HG03139 (cell line): Measurements from ENCODE around the gene ZFAND2A.

Source experiments
- ATAC-seq: cut with Tn5 transposase; IDR thresholded peaks from one replicate; pipeline ENCODE4 v1.9.1; 2021; ENCODE audit not compliant: unreplicated experiment

Gene ZFAND2A

GRCh38 chr7:1110358-1110757 is 49.6 kb downstream of the ZFAND2A start:
- no peak for ATAC-seq

- no peak for ATAC-seq
Observed at GRCh38 chr7:1109581-1110310, 50.2 kb downstream of the ZFAND2A start.

- no peak for ATAC-seq
Observed at GRCh38 chr7:1108264-1108920, 51.6 kb downstream of the ZFAND2A start.

- ATAC-seq = no peak
Observed at GRCh38 chr7:1106793-1107421, 53.1 kb downstream of the ZFAND2A start.

GRCh38 chr7:1106063-1106792 is 53.8 kb downstream of the ZFAND2A start:
- no peak for ATAC-seq

- no peak for ATAC-seq
Observed at GRCh38 chr7:1105189-1105588, 54.8 kb downstream of the ZFAND2A start.

GRCh38 chr7:1104516-1105179 is 55.3 kb downstream of the ZFAND2A start:
- no peak for ATAC-seq

- no peak for ATAC-seq
Observed at GRCh38 chr7:1103789-1104515, 56.0 kb downstream of the ZFAND2A start.

- ATAC-seq = no peak
Observed at GRCh38 chr7:1103009-1103788, 56.8 kb downstream of the ZFAND2A start.
